Mesendoderm (in vitro differentiated cells): ENCODE results near the gene RABGEF1.
"Not testable (repeated sequence)": the region's sequence is repeated elsewhere in the genome, so short reads cannot be mapped to it uniquely, and the experiment has no call there.

Source experiments
- DNase-seq: peaks from one replicate; pipeline ENCODE4 v3.0.0; 2013
- H2AK5ac ChIP-seq: 2 replicates; pipeline ENCODE4 v1.6.1; 2013; ENCODE audit warnings: low read length, inconsistent platforms
- H2BK120ac ChIP-seq: 2 replicates; pipeline ENCODE4 v1.6.1; 2013; ENCODE audit warnings: low read depth, mild to moderate bottlenecking, low read length, moderate library complexity, mixed read lengths
- H2BK15ac ChIP-seq: replicated peaks from 2 replicates; pipeline ENCODE4 v1.6.1; 2013; ENCODE audit warnings: low read depth, mild to moderate bottlenecking, moderate library complexity
- H2BK5ac ChIP-seq: 2 replicates; pipeline ENCODE4 v1.6.1; 2013; ENCODE audit warnings: low read length, inconsistent platforms
- H3K18ac ChIP-seq: 2 replicates; pipeline ENCODE4 v1.6.1; 2013; ENCODE audit warnings: mild to moderate bottlenecking, low read length, mixed read lengths
- H3K23ac ChIP-seq: one replicate; pipeline ENCODE4 v1.6.1; 2013; ENCODE audit warnings: low read length
- H3K27ac ChIP-seq: 2 replicates; pipeline ENCODE4 v1.5.1; 2013; ENCODE audit warnings: low read depth, mild to moderate bottlenecking, inconsistent platforms, low read length, moderate library complexity
- H3K27me3 ChIP-seq: 2 replicates; pipeline ENCODE4 v1.6.1; 2013; ENCODE audit warnings: low read length, control low read depth, mild to moderate bottlenecking, inconsistent platforms; ENCODE audit not compliant: insufficient read depth, poor library complexity
- H3K36me3 ChIP-seq: 2 replicates; pipeline ENCODE4 v1.6.1; 2013; ENCODE audit warnings: low read length, inconsistent platforms; ENCODE audit not compliant: control insufficient read depth, insufficient read depth
- H3K4ac ChIP-seq: one replicate; pipeline ENCODE4 v1.6.1; 2013; ENCODE audit warnings: low read depth, mild to moderate bottlenecking, low read length, moderate library complexity
- H3K4me1 ChIP-seq: 2 replicates; pipeline ENCODE4 v1.6.1; 2013; ENCODE audit warnings: low read depth, low read length, inconsistent platforms; ENCODE audit not compliant: control insufficient read depth
- H3K4me2 ChIP-seq: 2 replicates; pipeline ENCODE4 v1.6.1; 2013; ENCODE audit warnings: low read length
- H3K4me3 ChIP-seq: 2 replicates; pipeline ENCODE4 v1.5.1; 2013; ENCODE audit warnings: mild to moderate bottlenecking, low read length
- H3K56ac ChIP-seq: one replicate; pipeline ENCODE4 v1.6.1; 2013; ENCODE audit warnings: low read length
- H3K79me1 ChIP-seq: 2 replicates; pipeline ENCODE4 v1.6.1; 2013; ENCODE audit warnings: low read length, inconsistent platforms
- H3K79me2 ChIP-seq: 2 replicates; pipeline ENCODE4 v1.6.1; 2013; ENCODE audit warnings: mild to moderate bottlenecking, low read length; ENCODE audit not compliant: control insufficient read depth, insufficient read depth
- H3K9ac ChIP-seq: 2 replicates; pipeline ENCODE4 v1.6.1; 2013; ENCODE audit warnings: low read length, inconsistent platforms
- H4K5ac ChIP-seq: one replicate; pipeline ENCODE4 v1.6.1; 2013; ENCODE audit warnings: low read length
- H4K8ac ChIP-seq: one replicate; pipeline ENCODE4 v1.6.1; 2013; ENCODE audit warnings: low read depth, mild to moderate bottlenecking, control low read depth, low read length, moderate library complexity
- WGBS: extraction: QIAGEN DNeasy Blood & Tissue Kit; methylation state at CpG from one replicate; pipeline ENCODE4 v1.1.7; 2013; ENCODE audit warnings: low lambda C conversion rate, missing lambda C conversion rate; ENCODE audit not compliant: insufficient coverage; ENCODE audit errors: extremely low coverage; 5-methylcytosine and 5-hydroxymethylcytosine counted together

RABGEF1 gene

GRCh38 chr7:66710752-66711151, 29.8 kb upstream of the RABGEF1 start:
- H3K79me2 ChIP-seq, H3K36me3 ChIP-seq, H2AK5ac ChIP-seq, DNase-seq, H3K27ac ChIP-seq, H3K23ac ChIP-seq, H2BK120ac ChIP-seq, H4K8ac ChIP-seq, H3K18ac ChIP-seq, H2BK15ac ChIP-seq, H3K56ac ChIP-seq, H3K4me1 ChIP-seq, H4K5ac ChIP-seq, H3K4me3 ChIP-seq, H2BK5ac ChIP-seq, H3K9ac ChIP-seq, H3K4ac ChIP-seq, H3K4me2 ChIP-seq, H3K27me3 ChIP-seq, H3K79me1 ChIP-seq: not testable (repeated sequence)
- no CpG with 5 or more reads among the region's 4 CpGs for WGBS

- H2BK120ac ChIP-seq, result no peak overlapping the region
- H3K4me1 ChIP-seq, result no peaks in the 10 kb centered on the region
- H3K4ac ChIP-seq, result no peak overlapping the region
- no peak overlapping the region for H4K8ac ChIP-seq
- H2BK15ac ChIP-seq, result no peak overlapping the region
- no peak overlapping the region for H3K9ac ChIP-seq
- no peak overlapping the region for H4K5ac ChIP-seq
- no peak overlapping the region for H3K27ac ChIP-seq
- DNase-seq, result no peak
- no peak overlapping the region for H2AK5ac ChIP-seq
- H2BK5ac ChIP-seq, result no peak overlapping the region
- H3K27me3 ChIP-seq, result no peaks in the 10 kb centered on the region
- H3K23ac ChIP-seq, result no peak overlapping the region
- no peak overlapping the region for H3K18ac ChIP-seq
- H3K79me2 ChIP-seq, result no peaks in the 10 kb centered on the region
- H3K36me3 ChIP-seq, result no peaks in the 10 kb centered on the region
- H3K4me3 ChIP-seq, result no peak overlapping the region
- H3K4me2 ChIP-seq, result no peak overlapping the region
- no CpG with 5 or more reads among the region's 1 CpG for WGBS
- no peaks in the 10 kb centered on the region for H3K79me1 ChIP-seq
- H3K56ac ChIP-seq, result no peak overlapping the region
Measured at GRCh38 chr7:66713687-66714086, 26.8 kb upstream of the RABGEF1 start.

GRCh38 chr7:66716634-66717033, 23.9 kb upstream of the RABGEF1 start:
- not testable (repeated sequence) for H4K8ac ChIP-seq, H3K18ac ChIP-seq, DNase-seq, H3K4me3 ChIP-seq, H3K9ac ChIP-seq, H3K79me1 ChIP-seq, H3K4me1 ChIP-seq, H3K27me3 ChIP-seq, H3K4me2 ChIP-seq, H2BK5ac ChIP-seq, H3K23ac ChIP-seq, H3K79me2 ChIP-seq, H3K56ac ChIP-seq, H2AK5ac ChIP-seq, H2BK15ac ChIP-seq, H2BK120ac ChIP-seq, H3K36me3 ChIP-seq, H3K27ac ChIP-seq, H3K4ac ChIP-seq, H4K5ac ChIP-seq
- WGBS, result no CpG with 5 or more reads among the region's 7 CpGs

GRCh38 chr7:66720561-66720960, 20.0 kb upstream of the RABGEF1 start:
- WGBS, result no CpG with 5 or more reads among the region's 1 CpG
- no peak overlapping the region for H2BK120ac ChIP-seq
- H3K56ac ChIP-seq, result no peak overlapping the region

GRCh38 chr7:66725843-66726242, 14.7 kb upstream of the RABGEF1 start:
- no peak overlapping the region for H3K27ac ChIP-seq
- no peak overlapping the region for H3K56ac ChIP-seq
- no peak overlapping the region for H2BK15ac ChIP-seq
- no peak overlapping the region for H3K18ac ChIP-seq
- no peaks in the 10 kb centered on the region for H3K4me1 ChIP-seq
- H3K23ac ChIP-seq, result no peak overlapping the region
- no peaks in the 10 kb centered on the region for H3K79me1 ChIP-seq
- H2AK5ac ChIP-seq, result no peak overlapping the region
- no peak overlapping the region for H4K5ac ChIP-seq
- no peak overlapping the region for H4K8ac ChIP-seq
- no peak overlapping the region for H3K4ac ChIP-seq
- H3K27me3 ChIP-seq, result no peaks in the 10 kb centered on the region
- H3K4me3 ChIP-seq, result no peak overlapping the region
- WGBS, result no CpG with 5 or more reads among the region's 2 CpGs
- no peaks in the 10 kb centered on the region for H3K36me3 ChIP-seq
- H3K79me2 ChIP-seq, result no peaks in the 10 kb centered on the region
- no peak overlapping the region for H3K4me2 ChIP-seq
- H2BK5ac ChIP-seq, result no peak overlapping the region
- no peak for DNase-seq
- H2BK120ac ChIP-seq, result no peak overlapping the region
- no peak overlapping the region for H3K9ac ChIP-seq

More at GRCh38 chr7:66720561-66720960, 20.0 kb upstream of the RABGEF1 start:
- Histone ChIP-seq H3K79me1 (no peaks in the 10 kb centered on the region), H4K8ac (no peak overlapping the region), H3K9ac (no peak overlapping the region), H3K4me3 (no peak overlapping the region), H3K27me3 (no peaks in the 10 kb centered on the region), H2AK5ac (no peak overlapping the region), H2BK5ac (no peak overlapping the region), H3K79me2 (no peaks in the 10 kb centered on the region), H3K36me3 (no peaks in the 10 kb centered on the region), H3K4ac (no peak overlapping the region), H3K18ac (no peak overlapping the region), H4K5ac (no peak overlapping the region), H2BK15ac (no peak overlapping the region), H3K4me1 (no peaks in the 10 kb centered on the region), H3K27ac (no peak overlapping the region), H3K4me2 (no peak overlapping the region), H3K23ac (no peak overlapping the region)
- no peak for DNase-seq

GRCh38 chr7:66727058-66727457, 13.5 kb upstream of the RABGEF1 start:
- no peaks in the 10 kb centered on the region for H3K79me2 ChIP-seq
- H3K79me1 ChIP-seq, result no peaks in the 10 kb centered on the region
- H2BK120ac ChIP-seq, result no peak overlapping the region
- no peak overlapping the region for H3K4me3 ChIP-seq
- H3K4ac ChIP-seq, result no peak overlapping the region
- H4K8ac ChIP-seq, result no peak overlapping the region
- H2BK15ac ChIP-seq, result no peak overlapping the region
- no peak overlapping the region for H3K18ac ChIP-seq
- no peak overlapping the region for H2AK5ac ChIP-seq
- H3K27me3 ChIP-seq, result no peaks in the 10 kb centered on the region
- H4K5ac ChIP-seq, result no peak overlapping the region
- no peak overlapping the region for H3K23ac ChIP-seq
- no peaks in the 10 kb centered on the region for H3K4me1 ChIP-seq
- no peak overlapping the region for H3K4me2 ChIP-seq
- no peak overlapping the region for H3K27ac ChIP-seq
- H3K9ac ChIP-seq, result no peak overlapping the region
- H2BK5ac ChIP-seq, result no peak overlapping the region
- WGBS, result no CpG with 5 or more reads among the region's 3 CpGs
- DNase-seq, result no peak
- H3K56ac ChIP-seq, result no peak overlapping the region
- H3K36me3 ChIP-seq, result no peaks in the 10 kb centered on the region
